ENCODE results near the gene ZNF396. TPM values are rescaled to one million over a fixed set of nuclear protein-coding genes. Genes with fewer than 3 reads are reported as not detected.

Gene ZNF396
- total RNA-seq (2013): 2.1 TPM
- polyA plus RNA-seq (1 to 10 TPM; 1.0 to 1.9 (median 1.1) TPM), polyA minus RNA-seq (0.55 and 1.0 TPM in 2 replicates), total RNA-seq (0.52 to 3.2 (median 1.2) reads per million in 11 experiments)

DNA sequence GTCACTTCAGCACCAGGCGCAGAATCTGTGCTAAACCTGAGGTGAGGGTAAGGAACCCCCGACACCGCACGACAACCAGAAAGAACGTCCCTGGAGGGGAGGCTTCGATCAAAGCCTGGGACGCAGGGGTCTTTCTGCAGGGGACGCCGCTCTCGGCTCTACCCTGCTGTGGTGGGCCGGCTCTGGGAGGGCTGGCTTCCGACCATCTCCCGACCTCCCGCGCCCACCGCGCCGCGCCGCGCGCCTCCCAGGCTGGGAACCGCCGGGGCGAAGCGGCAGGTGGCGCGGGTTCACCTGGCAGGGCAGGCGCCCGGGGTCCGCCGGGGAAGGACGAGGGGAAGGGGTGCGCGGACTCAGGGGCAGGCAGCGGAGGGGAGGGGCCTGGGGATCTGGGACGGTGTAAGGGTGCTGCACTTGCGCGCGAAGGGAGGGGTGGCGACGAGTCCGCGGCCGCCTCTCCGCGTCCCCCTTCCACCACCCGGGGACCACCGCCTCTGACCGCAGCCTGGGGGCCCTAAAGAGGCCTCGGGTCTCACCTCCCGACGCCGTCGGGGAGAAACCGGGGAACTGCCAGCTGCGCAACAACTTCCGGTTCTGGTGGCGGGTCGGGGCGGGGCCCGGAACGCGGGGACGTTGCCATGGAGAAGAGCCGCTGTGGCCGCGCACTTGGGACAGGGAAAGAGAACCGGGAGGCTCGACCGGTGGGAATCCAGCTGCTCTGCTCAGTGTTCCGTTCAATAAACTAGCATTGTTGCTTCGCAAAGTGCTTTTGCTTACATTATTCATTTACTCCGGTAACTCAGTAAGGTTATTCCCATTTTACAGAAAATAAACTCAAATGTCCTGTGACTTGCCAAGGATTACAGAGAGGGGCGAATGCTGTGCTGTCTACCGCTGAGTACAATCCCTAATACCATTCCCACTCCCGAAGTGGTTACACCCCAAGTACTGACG, at the start of gene ZNF396:
Gene ZNF396, minus strand, starts transcription at position 596 of the 954 bp plus-strand sequence. CDS start 3,045 bp downstream, outside the sequence.
- H3K4me3 Mint-ChIP-seq: peak within 1 kb of the TSS; percentile 84 to 87
- TF ChIP-seq, protein P1, sequence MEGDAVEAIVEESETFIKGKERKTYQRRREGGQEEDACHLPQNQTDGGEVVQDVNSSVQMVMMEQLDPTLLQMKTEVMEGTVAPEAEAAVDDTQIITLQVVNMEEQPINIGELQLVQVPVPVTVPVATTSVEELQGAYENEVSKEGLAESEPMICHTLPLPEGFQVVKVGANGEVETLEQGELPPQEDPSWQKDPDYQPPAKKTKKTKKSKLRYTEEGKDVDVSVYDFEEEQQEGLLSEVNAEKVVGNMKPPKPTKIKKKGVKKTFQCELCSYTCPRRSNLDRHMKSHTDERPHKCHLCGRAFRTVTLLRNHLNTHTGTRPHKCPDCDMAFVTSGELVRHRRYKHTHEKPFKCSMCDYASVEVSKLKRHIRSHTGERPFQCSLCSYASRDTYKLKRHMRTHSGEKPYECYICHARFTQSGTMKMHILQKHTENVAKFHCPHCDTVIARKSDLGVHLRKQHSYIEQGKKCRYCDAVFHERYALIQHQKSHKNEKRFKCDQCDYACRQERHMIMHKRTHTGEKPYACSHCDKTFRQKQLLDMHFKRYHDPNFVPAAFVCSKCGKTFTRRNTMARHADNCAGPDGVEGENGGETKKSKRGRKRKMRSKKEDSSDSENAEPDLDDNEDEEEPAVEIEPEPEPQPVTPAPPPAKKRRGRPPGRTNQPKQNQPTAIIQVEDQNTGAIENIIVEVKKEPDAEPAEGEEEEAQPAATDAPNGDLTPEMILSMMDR (IDR thresholded peaks at IDR 0.05): no peak

DNA sequence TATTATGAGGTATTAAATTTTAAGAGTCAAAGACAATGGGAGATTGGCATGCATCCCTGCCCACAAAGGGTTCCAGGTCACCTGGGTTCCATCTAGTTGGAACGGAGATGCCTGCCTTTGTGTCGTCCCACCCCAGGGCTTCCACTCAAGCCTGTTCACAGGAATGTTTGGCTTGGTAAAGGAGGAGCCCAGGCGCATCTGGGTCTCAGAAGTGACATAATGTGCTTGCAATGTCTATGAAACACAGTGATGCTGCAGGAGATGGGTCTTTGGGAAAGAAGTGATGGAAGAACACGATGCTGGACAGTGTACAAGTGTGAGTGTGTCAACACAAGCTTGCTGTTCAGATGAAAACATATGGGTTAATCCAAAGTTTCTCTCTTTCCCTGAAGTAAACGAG, 49.6 kb upstream of the ZNF396 start:
- H4K20me1 ChIP-seq (ENCODE audit: insufficient read depth, low read length): no peaks in the 10 kb centered on the region
- H3K4me1 ChIP-seq (ENCODE audit: control insufficient read depth in 1 of 2, insufficient read depth in 2 of 2, low read length in 2 of 2): no peaks in the 10 kb centered on the region
- no peak overlapping the region for H3K4me3 ChIP-seq (replicated peaks in 1 of 3; ENCODE audit: low read depth in 2 of 3, low read length in 3 of 3)
- Mint-ChIP-seq H3K27me3 (ENCODE audit: low read depth in 3 of 3) (peaks cover 0 to 6% (median 0%) of the 10 kb centered on the region in 3 donors), H3K36me3 (no peaks in the 10 kb centered on the region), H3K27ac (peak overlapping the region in 2 of 7 donors; percentile 11 to 19), H3K4me3 (no peak overlapping the region), H3K9me3 (no peaks in the 10 kb centered on the region), H3K4me1 (peaks cover 3% of the 10 kb centered on the region)
- WGBS (ENCODE audit: insufficient coverage): 94% methylated on average over 4 of the region's 5 CpGs
- H3K9me3 ChIP-seq (replicated peaks in 1 of 2; ENCODE audit: control insufficient read depth in 1 of 2, insufficient read depth in 1 of 2, low read length in 2 of 2): no peaks in the 10 kb centered on the region
- H3K9ac ChIP-seq (ENCODE audit: insufficient read depth, low read length, poor library complexity, severe bottlenecking): no peak overlapping the region
- H3K36me3 ChIP-seq (replicated peaks in 1 of 2; ENCODE audit: control insufficient read depth in 1 of 2, insufficient read depth in 2 of 2, low read length in 2 of 2): no peaks in the 10 kb centered on the region
- H3K27me3 ChIP-seq (ENCODE audit: control insufficient read depth in 2 of 2, insufficient read depth in 2 of 2, low read length in 2 of 2): no peaks in the 10 kb centered on the region
- H3K79me2 ChIP-seq (ENCODE audit: insufficient read depth, low read length): no peaks in the 10 kb centered on the region
- TF ChIP-seq, protein P1 (IDR thresholded peaks at IDR 0.05): no peak
- no peak overlapping the region for H3K4me2 ChIP-seq (replicated peaks; ENCODE audit: extremely low read depth, low read length, poor library complexity, severe bottlenecking)
- no peak overlapping the region for H3K27ac ChIP-seq (ENCODE audit: low read depth in 1 of 2, low read length in 2 of 2)
- no peak overlapping the region for H2AFZ ChIP-seq (ENCODE audit: insufficient read depth, low read depth, low read length, poor library complexity, severe bottlenecking)
- no peak for DNase-seq
- intact Hi-C loops (cut with micrococcal nuclease): no loop called here

More for the DNA sequence above, at the start of gene ZNF396:
- peaks cover 0 to 3% of the 10 kb centered on the region in 2 donors for H3K36me3 Mint-ChIP-seq
- no peaks in the 10 kb centered on the region for H3K9me3 ChIP-seq (replicated peaks in 1 of 2; ENCODE audit: control insufficient read depth in 1 of 2, insufficient read depth in 1 of 2, low read length in 2 of 2)
- H2AFZ ChIP-seq (ENCODE audit: insufficient read depth, low read depth, low read length, poor library complexity, severe bottlenecking): peak within 1 kb of the TSS; percentile 98
- H3K9me3 Mint-ChIP-seq: peaks cover 0 to 4% (median 0%) of the 10 kb centered on the region in 7 donors
- WGBS (ENCODE audit: insufficient coverage): 6% methylated on average over 59 of the region's 78 CpGs
- intact Hi-C loops (cut with micrococcal nuclease): loop anchor here (2.0 to 10.0 kb wide), 2 partner anchors 32 to 132 kb away; partner anchors contain the start of genes ZNF24 (in 1 of the 2) and ZNF397 (in 1 of the 2)
- no peaks in the 10 kb centered on the region for H3K36me3 ChIP-seq (replicated peaks in 1 of 2; ENCODE audit: control insufficient read depth in 1 of 2, insufficient read depth in 2 of 2, low read length in 2 of 2)
- H3K4me3 ChIP-seq (replicated peaks in 1 of 3; ENCODE audit: low read depth in 2 of 3, low read length in 3 of 3): peak within 1 kb of the TSS; percentile 60 to 88 (median 81)
- peak within 1 kb of the TSS; percentile 86 for H3K4me2 ChIP-seq (replicated peaks; ENCODE audit: extremely low read depth, low read length, poor library complexity, severe bottlenecking)
- no peaks in the 10 kb centered on the region for H3K27me3 ChIP-seq (ENCODE audit: control insufficient read depth in 2 of 2, insufficient read depth in 2 of 2, low read length in 2 of 2)
- peak within 1 kb of the TSS in 1 of 2 donors; percentile 85 for H3K27ac ChIP-seq (ENCODE audit: low read depth in 1 of 2, low read length in 2 of 2)
- peaks cover 17% of the 10 kb centered on the region for H3K4me1 Mint-ChIP-seq
- peaks cover 3 to 5% (median 4%) of the 10 kb centered on the region in 3 donors for H3K27me3 Mint-ChIP-seq (ENCODE audit: low read depth in 3 of 3)
- peak within 1 kb of the TSS; percentile 65 to 90 (median 80) for H3K27ac Mint-ChIP-seq
- H4K20me1 ChIP-seq (ENCODE audit: insufficient read depth, low read length): no peaks in the 10 kb centered on the region
- H3K79me2 ChIP-seq (ENCODE audit: insufficient read depth, low read length): no peaks in the 10 kb centered on the region
- peak within 1 kb of the TSS; percentile 82 for H3K9ac ChIP-seq (ENCODE audit: insufficient read depth, low read length, poor library complexity, severe bottlenecking)
- peak; percentile 73 to 90 (median 83) for DNase-seq
- H3K4me1 ChIP-seq (ENCODE audit: control insufficient read depth in 1 of 2, insufficient read depth in 2 of 2, low read length in 2 of 2): peaks cover 11 to 16% of the 10 kb centered on the region in 2 donors

Measured in CD14-positive monocyte (primary cell).